ENCODE measurements around the gene CACNA2D3.

DNA sequence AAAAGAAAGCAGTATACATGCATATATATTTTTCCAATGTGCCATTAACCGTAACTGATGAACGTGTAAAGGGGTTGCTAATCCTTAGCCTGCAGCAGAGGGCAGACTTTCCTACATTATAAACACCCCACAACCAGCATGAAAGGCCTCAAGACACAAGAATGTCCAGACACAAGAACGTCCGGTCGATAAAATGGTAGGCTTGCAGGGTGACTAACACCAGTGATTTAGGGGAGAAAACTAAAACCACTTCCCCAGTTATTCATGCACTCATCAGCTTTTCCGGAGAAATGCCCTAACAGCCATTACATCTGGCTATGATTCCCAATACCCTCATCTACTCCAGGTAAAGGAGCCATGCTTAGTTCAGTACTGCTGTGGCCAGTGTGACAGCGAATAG, 748.1 kb downstream of the CACNA2D3 start:
- TF ChIP-seq SIN3A (IDR thresholded peaks at IDR 0.05; ENCODE audit: borderline replicate concordance, insufficient read depth, low read length) (no peak), TAF1 (IDR thresholded peaks at IDR 0.05; ENCODE audit: borderline replicate concordance, insufficient read depth, low read length) (no peak), POLR2AphosphoS5 (IDR thresholded peaks at IDR 0.05; ENCODE audit: low read depth, low read length) (no peak)
